ENCODE results near the gene EMC10. TPM values are rescaled to one million over a fixed set of nuclear protein-coding genes. Genes with fewer than 3 reads are reported as not detected.

Gene EMC10
- total RNA-seq, 2 experiments from 2014 or later: 28.7 to 31.2 TPM

GRCh38 chr19:50430888-50431342 lies 45.4 kb upstream of the EMC10 start:
- H3K4me3 Mint-ChIP-seq: peak overlapping the region; percentile 77
- ChIA-PET CTCF (interaction anchor here (1.3 to 1.6 kb wide), 2 partner anchors 30 to 62 kb away, joined by 3 to 4 read pairs; no protein-coding TSS in a partner anchor), POLR2A (no interaction called here)
- H3K4me1 Mint-ChIP-seq (ENCODE audit: low read depth): peaks cover 11% of the 10 kb centered on the region
- TF ChIP-seq CTCF (IDR thresholded peaks at IDR 0.05): no peak
- H3K9me3 Mint-ChIP-seq: no peaks in the 10 kb centered on the region
- peaks cover 19% of the 10 kb centered on the region for H3K27me3 Mint-ChIP-seq
- DNase-seq (no peak), ATAC-seq (no peak)
- intact Hi-C loops (cut with micrococcal nuclease): no loop called here
- peak overlapping the region; percentile 70 for H3K27ac Mint-ChIP-seq
- H3K36me3 Mint-ChIP-seq (ENCODE audit: low read depth): no peaks in the 10 kb centered on the region

GRCh38 chr19:50431343-50432220 lies 44.7 kb upstream of the EMC10 start:
- ChIA-PET POLR2A (interaction anchor here (0.6 to 0.7 kb wide), 2 partner anchors 47 to 74 kb away, joined by 3 read pairs; partner anchors contain the start of gene POLD1), CTCF (interaction anchor here (1.3 kb wide), 1 partner anchor 29 kb away, joined by 3 read pairs; no protein-coding TSS in a partner anchor)
- intact Hi-C loops (cut with micrococcal nuclease): no loop called here
- ATAC-seq: peak; percentile 97
- no peaks in the 10 kb centered on the region for H3K9me3 Mint-ChIP-seq
- TF ChIP-seq CTCF (IDR thresholded peaks at IDR 0.05): no peak
- H3K27ac Mint-ChIP-seq: peak overlapping the region; percentile 85
- no peaks in the 10 kb centered on the region for H3K36me3 Mint-ChIP-seq (ENCODE audit: low read depth)
- peak overlapping the region; percentile 77 for H3K4me3 Mint-ChIP-seq
- peak; percentile 85 for DNase-seq
- peaks cover 19% of the 10 kb centered on the region for H3K27me3 Mint-ChIP-seq
- peaks cover 11% of the 10 kb centered on the region for H3K4me1 Mint-ChIP-seq (ENCODE audit: low read depth)

DNA sequence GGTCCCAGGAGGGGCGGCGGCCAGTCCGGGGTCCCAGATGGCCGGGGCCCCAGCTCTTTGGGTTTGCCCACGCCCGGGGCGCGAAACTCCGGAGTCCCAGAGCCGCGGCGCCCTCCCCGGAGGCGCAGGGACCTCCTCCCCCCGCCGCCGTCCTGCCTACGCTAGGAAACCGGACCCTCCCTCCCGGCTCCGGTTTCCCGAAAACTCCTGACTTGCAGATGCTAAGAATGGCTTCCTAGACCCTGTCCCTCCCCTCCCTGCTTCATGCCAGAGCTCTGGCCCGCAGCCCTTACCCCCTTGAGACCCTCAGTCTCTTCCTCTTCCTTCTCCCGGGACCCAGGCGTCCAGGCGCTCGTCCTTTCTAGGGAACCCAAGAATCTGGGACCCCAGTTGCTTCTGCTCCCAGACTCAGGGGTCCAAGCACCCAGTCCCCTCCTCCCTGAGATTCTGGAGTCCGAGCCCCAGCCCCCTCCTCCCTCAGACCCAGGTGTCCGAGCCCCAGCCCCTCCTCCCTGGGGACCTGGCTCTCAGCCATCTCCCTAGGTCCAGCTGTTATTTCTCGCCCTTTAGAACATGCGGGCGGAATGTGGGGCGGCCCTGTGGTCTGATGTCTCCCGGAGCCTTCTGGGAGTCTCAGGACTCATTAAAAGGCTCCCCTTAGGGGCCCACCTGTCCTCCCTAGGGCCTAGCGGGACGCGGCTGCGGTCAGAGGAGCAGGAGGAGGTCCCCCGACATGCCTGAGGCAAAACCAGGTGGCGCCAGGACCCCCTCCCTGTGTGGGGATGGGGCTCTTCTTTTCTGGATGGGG lies 43.9 kb upstream of the EMC10 start, which contains the start of gene MYBPC2:
MYBPC2 (plus strand) TSS at position 672 of the 808 bp plus-strand sequence; CDS start at position 734, 62 bp downstream.
- ATAC-seq: no peak
- H3K4me1 Mint-ChIP-seq (ENCODE audit: low read depth): peaks cover 11% of the 10 kb centered on the region
- H3K36me3 Mint-ChIP-seq (ENCODE audit: low read depth): no peaks in the 10 kb centered on the region
- H3K27ac Mint-ChIP-seq: peak within 1 kb of the TSS; percentile 85
- peak within 1 kb of the TSS; percentile 77 for H3K4me3 Mint-ChIP-seq
- TF ChIP-seq CTCF (IDR thresholded peaks at IDR 0.05): no peak
- ChIA-PET POLR2A (interaction anchor here (0.6 to 0.7 kb wide), 2 partner anchors 48 to 75 kb away, joined by 3 read pairs; partner anchors contain the start of gene POLD1), CTCF (no interaction called here)
- no peaks in the 10 kb centered on the region for H3K9me3 Mint-ChIP-seq
- intact Hi-C loops (cut with micrococcal nuclease): no loop called here
- DNase-seq: no peak
- peaks cover 19% of the 10 kb centered on the region for H3K27me3 Mint-ChIP-seq

- H3K27me3 Mint-ChIP-seq: peaks cover 17% of the 10 kb centered on the region
- H3K9me3 Mint-ChIP-seq: no peaks in the 10 kb centered on the region
- ChIA-PET CTCF (no interaction called here), POLR2A (no interaction called here)
- H3K4me3 Mint-ChIP-seq: peak overlapping the region; percentile 59
- DNase-seq (no peak), ATAC-seq (no peak)
- peaks cover 11% of the 10 kb centered on the region for H3K4me1 Mint-ChIP-seq (ENCODE audit: low read depth)
- no peak overlapping the region for H3K27ac Mint-ChIP-seq
- no peaks in the 10 kb centered on the region for H3K36me3 Mint-ChIP-seq (ENCODE audit: low read depth)
- intact Hi-C loops (cut with micrococcal nuclease): no loop called here
- TF ChIP-seq CTCF (IDR thresholded peaks at IDR 0.05): no peak
Observed at GRCh38 chr19:50433201-50434180, 42.8 kb upstream of the EMC10 start.
